Ascending aorta (tissue), 2 donors: ENCODE data around the gene SYNPR. TPM values are rescaled to one million over a fixed set of nuclear protein-coding genes. Genes with fewer than 3 reads are reported as not detected.

Experiments used
- DNase-seq, 2 donors: peaks; one replicate each; pipeline ENCODE4 v3.0.0-alpha.2; 2019; ENCODE audit warnings: low spot score in 2 of 2
- H3K27ac ChIP-seq, 2 donors: fragments of 200-600 bp; sonication (generic); one replicate each; pipeline ENCODE4 v1.5.1; 2016 to 2017; ENCODE audit warnings: mild to moderate bottlenecking in 1 of 2
- H3K27me3 ChIP-seq: fragments of 200-600 bp; sonication (generic); one replicate; pipeline ENCODE4 v1.5.1; 2017
- H3K36me3 ChIP-seq, 2 donors: fragments of 200-600 bp; sonication (generic); one replicate each; pipeline ENCODE4 v1.5.1; 2016
- H3K4me1 ChIP-seq, 2 donors: fragments of 200-600 bp; sonication (generic); one replicate each; pipeline ENCODE4 v1.5.1; 2016 to 2017; ENCODE audit warnings: mild to moderate bottlenecking in 1 of 2
- H3K4me3 ChIP-seq, 2 donors: fragments of 200-600 bp; sonication (generic); one replicate each; pipeline ENCODE4 v1.5.1; 2016 to 2017; ENCODE audit warnings: mild to moderate bottlenecking in 1 of 2
- H3K9me3 ChIP-seq, 2 donors: fragments of 200-600 bp; sonication (generic); one replicate each; pipeline ENCODE4 v1.5.1; 2016
- intact Hi-C: fragments of 100-400 bp; cut with DNase I; formaldehyde crosslinking; loops from one replicate; pipeline ENCODE4 v1.15.1; 2023
- total RNA-seq: library from RNA; depleted of rRNA; stranded (reverse); fragments of >200 nt; gene quantifications from one replicate; pipeline ENCODE4 v1.1.0, GENCODE V29; 2016
- TF ChIP-seq, protein P1 (sequence below), 3 experiments: fragments of 200-600 bp in 2 of 3; fragments of 450-650 bp in 1 of 3; sonication (generic) in 2 of 3; IDR thresholded peaks; one replicate each; pipeline ENCODE4 v1.5.1; 2016 to 2019; ENCODE audit warnings: antibody characterized with exemption in 3 of 3, mild to moderate bottlenecking in 1 of 3, moderate library complexity in 1 of 3

The SYNPR gene
- total RNA-seq, 1 donor from 2014 or later: not detected

GRCh38 chr3:63494646-63495045, 216.5 kb downstream of the SYNPR start:
- DNase-seq: no peak
- Histone ChIP-seq H3K27ac (no peak overlapping the region), H3K27me3 (no peaks in the 10 kb centered on the region), H3K36me3 (no peaks in the 10 kb centered on the region), H3K4me3 (no peak overlapping the region), H3K9me3 (no peaks in the 10 kb centered on the region), H3K4me1 (no peaks in the 10 kb centered on the region)
- TF ChIP-seq, protein P1, sequence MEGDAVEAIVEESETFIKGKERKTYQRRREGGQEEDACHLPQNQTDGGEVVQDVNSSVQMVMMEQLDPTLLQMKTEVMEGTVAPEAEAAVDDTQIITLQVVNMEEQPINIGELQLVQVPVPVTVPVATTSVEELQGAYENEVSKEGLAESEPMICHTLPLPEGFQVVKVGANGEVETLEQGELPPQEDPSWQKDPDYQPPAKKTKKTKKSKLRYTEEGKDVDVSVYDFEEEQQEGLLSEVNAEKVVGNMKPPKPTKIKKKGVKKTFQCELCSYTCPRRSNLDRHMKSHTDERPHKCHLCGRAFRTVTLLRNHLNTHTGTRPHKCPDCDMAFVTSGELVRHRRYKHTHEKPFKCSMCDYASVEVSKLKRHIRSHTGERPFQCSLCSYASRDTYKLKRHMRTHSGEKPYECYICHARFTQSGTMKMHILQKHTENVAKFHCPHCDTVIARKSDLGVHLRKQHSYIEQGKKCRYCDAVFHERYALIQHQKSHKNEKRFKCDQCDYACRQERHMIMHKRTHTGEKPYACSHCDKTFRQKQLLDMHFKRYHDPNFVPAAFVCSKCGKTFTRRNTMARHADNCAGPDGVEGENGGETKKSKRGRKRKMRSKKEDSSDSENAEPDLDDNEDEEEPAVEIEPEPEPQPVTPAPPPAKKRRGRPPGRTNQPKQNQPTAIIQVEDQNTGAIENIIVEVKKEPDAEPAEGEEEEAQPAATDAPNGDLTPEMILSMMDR (IDR thresholded peaks at IDR 0.05): no peak
- intact Hi-C loops: no loop called here

- H3K36me3 ChIP-seq: no peaks in the 10 kb centered on the region
- no peaks in the 10 kb centered on the region for H3K27me3 ChIP-seq
- H3K4me1 ChIP-seq: no peaks in the 10 kb centered on the region
- no peaks in the 10 kb centered on the region for H3K9me3 ChIP-seq
- no peak overlapping the region for H3K27ac ChIP-seq
- intact Hi-C loops: no loop called here
- TF ChIP-seq, protein P1 (IDR thresholded peaks at IDR 0.05): no peak
- no peak overlapping the region for H3K4me3 ChIP-seq
- DNase-seq: no peak
These were observed 219.5 kb downstream of the SYNPR start for GRCh38 chr3:63497641-63498040.

- Histone ChIP-seq H3K27me3 (no peaks in the 10 kb centered on the region), H3K27ac (no peak overlapping the region), H3K9me3 (no peaks in the 10 kb centered on the region), H3K36me3 (no peaks in the 10 kb centered on the region), H3K4me3 (no peak overlapping the region), H3K4me1 (no peaks in the 10 kb centered on the region)
- TF ChIP-seq, protein P1 (IDR thresholded peaks at IDR 0.05): no peak
- intact Hi-C loops: no loop called here
- no peak for DNase-seq
These were observed 222.1 kb downstream of the SYNPR start for GRCh38 chr3:63500196-63500595.

DNA sequence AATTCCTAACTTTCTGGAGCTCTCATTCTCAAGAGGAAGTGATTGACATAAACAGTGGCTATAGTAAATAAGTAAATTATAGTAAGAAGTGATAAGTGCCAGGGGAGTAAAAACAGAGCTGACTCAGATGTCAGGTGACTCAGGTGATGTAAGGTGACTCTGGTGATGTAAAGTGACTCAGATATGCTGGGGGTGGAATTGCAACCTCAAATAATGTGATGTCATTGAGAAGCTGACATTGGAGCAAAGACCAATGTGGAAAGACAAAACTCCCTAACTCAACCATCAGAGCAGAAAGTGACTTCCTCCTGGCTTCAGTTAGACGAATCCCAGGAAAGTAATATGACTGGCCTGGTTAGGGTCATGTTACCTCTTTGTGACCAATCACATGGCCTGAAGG, 230.2 kb downstream of the SYNPR start:
- intact Hi-C loops: no loop called here
- Histone ChIP-seq H3K27me3 (no peaks in the 10 kb centered on the region), H3K4me1 (no peaks in the 10 kb centered on the region), H3K36me3 (no peaks in the 10 kb centered on the region), H3K9me3 (no peaks in the 10 kb centered on the region), H3K4me3 (no peak overlapping the region), H3K27ac (no peak overlapping the region)
- TF ChIP-seq, protein P1 (IDR thresholded peaks at IDR 0.05): no peak
- DNase-seq: no peak

GRCh38 chr3:63508771-63509170, 230.7 kb downstream of the SYNPR start:
- H3K4me3 ChIP-seq: no peak overlapping the region
- H3K9me3 ChIP-seq: no peaks in the 10 kb centered on the region
- intact Hi-C loops: no loop called here
- H3K36me3 ChIP-seq: no peaks in the 10 kb centered on the region
- no peak for DNase-seq
- no peaks in the 10 kb centered on the region for H3K4me1 ChIP-seq
- H3K27ac ChIP-seq: no peak overlapping the region
- no peaks in the 10 kb centered on the region for H3K27me3 ChIP-seq
- TF ChIP-seq, protein P1 (IDR thresholded peaks at IDR 0.05): no peak

DNA sequence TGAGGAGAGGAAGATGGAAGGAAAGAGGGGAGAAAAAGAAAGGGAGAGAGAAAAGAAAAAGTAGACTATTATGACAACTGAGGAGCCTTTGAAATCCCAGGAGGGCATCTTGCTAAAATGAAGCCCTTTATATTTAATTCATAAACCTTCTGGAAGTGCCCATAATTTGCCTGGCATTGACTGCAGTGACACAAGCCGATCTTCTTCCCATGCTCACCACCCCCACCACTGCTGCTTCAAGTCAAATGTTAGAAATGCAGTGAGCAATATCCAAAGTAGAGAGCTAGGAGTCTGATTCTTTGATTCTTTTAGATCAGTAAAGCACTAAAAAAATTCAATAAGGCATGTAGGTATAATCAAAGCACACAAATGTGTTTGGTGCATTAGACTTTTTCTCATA, 235.7 kb downstream of the SYNPR start:
- Histone ChIP-seq H3K4me1 (no peaks in the 10 kb centered on the region), H3K27me3 (no peaks in the 10 kb centered on the region), H3K4me3 (no peak overlapping the region), H3K36me3 (no peaks in the 10 kb centered on the region), H3K27ac (no peak overlapping the region), H3K9me3 (no peaks in the 10 kb centered on the region)
- intact Hi-C loops: no loop called here
- TF ChIP-seq, protein P1 (IDR thresholded peaks at IDR 0.05): no peak
- DNase-seq: no peak
